Measurements from ENCODE around the gene SLC26A8. TPM values are rescaled to one million over a fixed set of nuclear protein-coding genes. Genes with fewer than 3 reads are reported as not detected.

SLC26A8 gene
- total and polyA plus RNA-seq, 2 experiments from 2014 or later: 0.89 to 2.9 TPM

DNA sequence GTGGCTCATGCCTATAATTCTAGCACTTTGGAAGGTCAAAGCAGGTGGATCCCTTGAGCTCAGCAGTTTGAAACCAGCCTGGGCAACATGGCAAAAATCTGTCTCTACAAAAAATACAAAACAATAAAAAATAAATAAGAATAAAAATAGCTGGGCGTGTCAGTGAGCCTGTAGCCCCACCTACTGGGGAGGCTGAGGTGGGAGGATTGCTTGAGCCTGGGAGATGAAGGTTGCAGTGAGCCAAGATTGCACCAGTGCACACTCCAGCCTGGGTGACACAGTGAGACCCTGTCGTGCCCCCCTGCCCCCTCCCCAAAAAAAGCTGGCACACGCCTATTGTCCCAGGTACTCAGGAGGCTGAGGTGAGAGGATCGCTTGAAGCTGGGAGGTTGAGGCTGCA is 68.5 kb downstream of the SLC26A8 start (continued):
- TF ChIP-seq, protein P1, sequence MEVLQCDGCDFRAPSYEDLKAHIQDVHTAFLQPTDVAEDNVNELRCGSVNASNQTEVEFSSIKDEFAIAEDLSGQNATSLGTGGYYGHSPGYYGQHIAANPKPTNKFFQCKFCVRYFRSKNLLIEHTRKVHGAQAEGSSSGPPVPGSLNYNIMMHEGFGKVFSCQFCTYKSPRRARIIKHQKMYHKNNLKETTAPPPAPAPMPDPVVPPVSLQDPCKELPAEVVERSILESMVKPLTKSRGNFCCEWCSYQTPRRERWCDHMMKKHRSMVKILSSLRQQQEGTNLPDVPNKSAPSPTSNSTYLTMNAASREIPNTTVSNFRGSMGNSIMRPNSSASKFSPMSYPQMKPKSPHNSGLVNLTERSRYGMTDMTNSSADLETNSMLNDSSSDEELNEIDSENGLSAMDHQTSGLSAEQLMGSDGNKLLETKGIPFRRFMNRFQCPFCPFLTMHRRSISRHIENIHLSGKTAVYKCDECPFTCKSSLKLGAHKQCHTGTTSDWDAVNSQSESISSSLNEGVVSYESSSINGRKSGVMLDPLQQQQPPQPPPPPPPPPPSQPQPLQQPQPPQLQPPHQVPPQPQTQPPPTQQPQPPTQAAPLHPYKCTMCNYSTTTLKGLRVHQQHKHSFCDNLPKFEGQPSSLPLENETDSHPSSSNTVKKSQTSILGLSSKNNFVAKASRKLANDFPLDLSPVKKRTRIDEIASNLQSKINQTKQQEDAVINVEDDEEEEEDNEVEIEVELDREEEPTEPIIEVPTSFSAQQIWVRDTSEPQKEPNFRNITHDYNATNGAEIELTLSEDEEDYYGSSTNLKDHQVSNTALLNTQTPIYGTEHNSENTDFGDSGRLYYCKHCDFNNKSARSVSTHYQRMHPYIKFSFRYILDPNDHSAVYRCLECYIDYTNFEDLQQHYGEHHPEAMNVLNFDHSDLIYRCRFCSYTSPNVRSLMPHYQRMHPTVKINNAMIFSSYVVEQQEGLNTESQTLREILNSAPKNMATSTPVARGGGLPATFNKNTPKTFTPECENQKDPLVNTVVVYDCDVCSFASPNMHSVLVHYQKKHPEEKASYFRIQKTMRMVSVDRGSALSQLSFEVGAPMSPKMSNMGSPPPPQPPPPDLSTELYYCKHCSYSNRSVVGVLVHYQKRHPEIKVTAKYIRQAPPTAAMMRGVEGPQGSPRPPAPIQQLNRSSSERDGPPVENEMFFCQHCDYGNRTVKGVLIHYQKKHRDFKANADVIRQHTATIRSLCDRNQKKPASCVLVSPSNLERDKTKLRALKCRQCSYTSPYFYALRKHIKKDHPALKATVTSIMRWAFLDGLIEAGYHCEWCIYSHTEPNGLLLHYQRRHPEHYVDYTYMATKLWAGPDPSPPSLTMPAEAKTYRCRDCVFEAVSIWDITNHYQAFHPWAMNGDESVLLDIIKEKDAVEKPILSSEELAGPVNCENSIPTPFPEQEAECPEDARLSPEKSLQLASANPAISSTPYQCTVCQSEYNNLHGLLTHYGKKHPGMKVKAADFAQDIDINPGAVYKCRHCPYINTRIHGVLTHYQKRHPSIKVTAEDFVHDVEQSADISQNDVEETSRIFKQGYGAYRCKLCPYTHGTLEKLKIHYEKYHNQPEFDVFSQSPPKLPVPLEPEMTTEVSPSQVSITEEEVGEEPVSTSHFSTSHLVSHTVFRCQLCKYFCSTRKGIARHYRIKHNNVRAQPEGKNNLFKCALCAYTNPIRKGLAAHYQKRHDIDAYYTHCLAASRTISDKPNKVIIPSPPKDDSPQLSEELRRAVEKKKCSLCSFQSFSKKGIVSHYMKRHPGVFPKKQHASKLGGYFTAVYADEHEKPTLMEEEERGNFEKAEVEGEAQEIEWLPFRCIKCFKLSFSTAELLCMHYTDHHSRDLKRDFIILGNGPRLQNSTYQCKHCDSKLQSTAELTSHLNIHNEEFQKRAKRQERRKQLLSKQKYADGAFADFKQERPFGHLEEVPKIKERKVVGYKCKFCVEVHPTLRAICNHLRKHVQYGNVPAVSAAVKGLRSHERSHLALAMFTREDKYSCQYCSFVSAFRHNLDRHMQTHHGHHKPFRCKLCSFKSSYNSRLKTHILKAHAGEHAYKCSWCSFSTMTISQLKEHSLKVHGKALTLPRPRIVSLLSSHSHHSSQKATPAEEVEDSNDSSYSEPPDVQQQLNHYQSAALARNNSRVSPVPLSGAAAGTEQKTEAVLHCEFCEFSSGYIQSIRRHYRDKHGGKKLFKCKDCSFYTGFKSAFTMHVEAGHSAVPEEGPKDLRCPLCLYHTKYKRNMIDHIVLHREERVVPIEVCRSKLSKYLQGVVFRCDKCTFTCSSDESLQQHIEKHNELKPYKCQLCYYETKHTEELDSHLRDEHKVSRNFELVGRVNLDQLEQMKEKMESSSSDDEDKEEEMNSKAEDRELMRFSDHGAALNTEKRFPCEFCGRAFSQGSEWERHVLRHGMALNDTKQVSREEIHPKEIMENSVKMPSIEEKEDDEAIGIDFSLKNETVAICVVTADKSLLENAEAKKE (CRISPR knock-in tag; IDR thresholded peaks at IDR 0.05): no peak
- TF ChIP-seq POLR2AphosphoS5 (IDR thresholded peaks at IDR 0.05; ENCODE audit: low read depth) (no peak), CREB1 (CRISPR knock-in tag; IDR thresholded peaks at IDR 0.05; ENCODE audit: low read depth) (no peak)
- TF ChIP-seq, protein P2, sequence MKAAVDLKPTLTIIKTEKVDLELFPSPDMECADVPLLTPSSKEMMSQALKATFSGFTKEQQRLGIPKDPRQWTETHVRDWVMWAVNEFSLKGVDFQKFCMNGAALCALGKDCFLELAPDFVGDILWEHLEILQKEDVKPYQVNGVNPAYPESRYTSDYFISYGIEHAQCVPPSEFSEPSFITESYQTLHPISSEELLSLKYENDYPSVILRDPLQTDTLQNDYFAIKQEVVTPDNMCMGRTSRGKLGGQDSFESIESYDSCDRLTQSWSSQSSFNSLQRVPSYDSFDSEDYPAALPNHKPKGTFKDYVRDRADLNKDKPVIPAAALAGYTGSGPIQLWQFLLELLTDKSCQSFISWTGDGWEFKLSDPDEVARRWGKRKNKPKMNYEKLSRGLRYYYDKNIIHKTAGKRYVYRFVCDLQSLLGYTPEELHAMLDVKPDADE (IDR thresholded peaks at IDR 0.05): no peak

DNA sequence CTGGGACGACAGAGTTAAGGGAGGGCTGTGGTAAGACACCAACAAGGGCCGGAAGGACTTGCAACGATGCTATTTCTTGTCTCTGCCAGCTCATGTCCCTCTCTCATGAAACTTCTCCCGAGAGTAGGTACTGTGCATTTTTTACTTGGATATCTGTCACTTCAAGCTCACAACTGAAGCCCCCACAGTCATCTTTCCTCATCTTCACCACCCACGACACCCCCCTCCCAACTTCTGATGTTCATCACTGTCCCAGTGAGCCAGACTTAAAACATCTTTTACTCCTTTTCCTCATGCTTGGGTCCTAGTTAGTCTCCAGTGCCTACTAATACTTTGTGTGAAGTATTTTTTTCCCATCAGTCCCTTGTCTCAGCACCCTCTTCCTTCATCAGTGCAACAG is 68.9 kb downstream of the SLC26A8 start:
- H3K36me3 Mint-ChIP-seq (ENCODE audit: low read depth): no peaks in the 10 kb centered on the region
- peaks cover 12% of the 10 kb centered on the region for H3K4me1 Mint-ChIP-seq
- TF ChIP-seq, protein P3, sequence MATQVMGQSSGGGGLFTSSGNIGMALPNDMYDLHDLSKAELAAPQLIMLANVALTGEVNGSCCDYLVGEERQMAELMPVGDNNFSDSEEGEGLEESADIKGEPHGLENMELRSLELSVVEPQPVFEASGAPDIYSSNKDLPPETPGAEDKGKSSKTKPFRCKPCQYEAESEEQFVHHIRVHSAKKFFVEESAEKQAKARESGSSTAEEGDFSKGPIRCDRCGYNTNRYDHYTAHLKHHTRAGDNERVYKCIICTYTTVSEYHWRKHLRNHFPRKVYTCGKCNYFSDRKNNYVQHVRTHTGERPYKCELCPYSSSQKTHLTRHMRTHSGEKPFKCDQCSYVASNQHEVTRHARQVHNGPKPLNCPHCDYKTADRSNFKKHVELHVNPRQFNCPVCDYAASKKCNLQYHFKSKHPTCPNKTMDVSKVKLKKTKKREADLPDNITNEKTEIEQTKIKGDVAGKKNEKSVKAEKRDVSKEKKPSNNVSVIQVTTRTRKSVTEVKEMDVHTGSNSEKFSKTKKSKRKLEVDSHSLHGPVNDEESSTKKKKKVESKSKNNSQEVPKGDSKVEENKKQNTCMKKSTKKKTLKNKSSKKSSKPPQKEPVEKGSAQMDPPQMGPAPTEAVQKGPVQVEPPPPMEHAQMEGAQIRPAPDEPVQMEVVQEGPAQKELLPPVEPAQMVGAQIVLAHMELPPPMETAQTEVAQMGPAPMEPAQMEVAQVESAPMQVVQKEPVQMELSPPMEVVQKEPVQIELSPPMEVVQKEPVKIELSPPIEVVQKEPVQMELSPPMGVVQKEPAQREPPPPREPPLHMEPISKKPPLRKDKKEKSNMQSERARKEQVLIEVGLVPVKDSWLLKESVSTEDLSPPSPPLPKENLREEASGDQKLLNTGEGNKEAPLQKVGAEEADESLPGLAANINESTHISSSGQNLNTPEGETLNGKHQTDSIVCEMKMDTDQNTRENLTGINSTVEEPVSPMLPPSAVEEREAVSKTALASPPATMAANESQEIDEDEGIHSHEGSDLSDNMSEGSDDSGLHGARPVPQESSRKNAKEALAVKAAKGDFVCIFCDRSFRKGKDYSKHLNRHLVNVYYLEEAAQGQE (IDR thresholded peaks at IDR 0.05; ENCODE audit: unreplicated experiment): no peak
- TF ChIP-seq ZNF331 (CRISPR knock-in tag; IDR thresholded peaks at IDR 0.05; ENCODE audit: low read depth) (no peak), NANOG (IDR thresholded peaks at IDR 0.05; ENCODE audit: borderline replicate concordance) (no peak), ZNF114 (CRISPR knock-in tag; IDR thresholded peaks at IDR 0.05) (no peak), POLR2AphosphoS5 (IDR thresholded peaks at IDR 0.05; ENCODE audit: low read depth) (no peak), EZH2 (IDR thresholded peaks at IDR 0.05; ENCODE audit: low read depth, unreplicated experiment) (no peak), CREB1 (CRISPR knock-in tag; IDR thresholded peaks at IDR 0.05; ENCODE audit: low read depth) (no peak), JUNB (IDR thresholded peaks at IDR 0.05; ENCODE audit: unreplicated experiment) (no peak)
- TF ChIP-seq, protein P2 (IDR thresholded peaks at IDR 0.05): no peak
- TF ChIP-seq, protein P4, sequence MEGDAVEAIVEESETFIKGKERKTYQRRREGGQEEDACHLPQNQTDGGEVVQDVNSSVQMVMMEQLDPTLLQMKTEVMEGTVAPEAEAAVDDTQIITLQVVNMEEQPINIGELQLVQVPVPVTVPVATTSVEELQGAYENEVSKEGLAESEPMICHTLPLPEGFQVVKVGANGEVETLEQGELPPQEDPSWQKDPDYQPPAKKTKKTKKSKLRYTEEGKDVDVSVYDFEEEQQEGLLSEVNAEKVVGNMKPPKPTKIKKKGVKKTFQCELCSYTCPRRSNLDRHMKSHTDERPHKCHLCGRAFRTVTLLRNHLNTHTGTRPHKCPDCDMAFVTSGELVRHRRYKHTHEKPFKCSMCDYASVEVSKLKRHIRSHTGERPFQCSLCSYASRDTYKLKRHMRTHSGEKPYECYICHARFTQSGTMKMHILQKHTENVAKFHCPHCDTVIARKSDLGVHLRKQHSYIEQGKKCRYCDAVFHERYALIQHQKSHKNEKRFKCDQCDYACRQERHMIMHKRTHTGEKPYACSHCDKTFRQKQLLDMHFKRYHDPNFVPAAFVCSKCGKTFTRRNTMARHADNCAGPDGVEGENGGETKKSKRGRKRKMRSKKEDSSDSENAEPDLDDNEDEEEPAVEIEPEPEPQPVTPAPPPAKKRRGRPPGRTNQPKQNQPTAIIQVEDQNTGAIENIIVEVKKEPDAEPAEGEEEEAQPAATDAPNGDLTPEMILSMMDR (conservative IDR thresholded peaks at IDR 0.05; ENCODE audit: low read depth in 2 of 2): no peak
- H3K9me3 Mint-ChIP-seq: no peaks in the 10 kb centered on the region
- no peaks in the 10 kb centered on the region for H3K27me3 Mint-ChIP-seq (ENCODE audit: insufficient read depth, low read depth, poor library complexity)
- no peak overlapping the region for H3K4me3 ChIP-seq
- no peak overlapping the region for H2AFZ ChIP-seq
- DNase-seq (ENCODE audit: low spot score) (no peak), ATAC-seq (no peak)
- no peaks in the 10 kb centered on the region for H3K79me2 ChIP-seq (replicated peaks; ENCODE audit: insufficient read depth)
- no peaks in the 10 kb centered on the region for H4K20me1 ChIP-seq (replicated peaks; ENCODE audit: insufficient read depth)
- no peaks in the 10 kb centered on the region for H3K27me3 ChIP-seq (ENCODE audit: insufficient read depth)
- no peak overlapping the region for H3K4me2 ChIP-seq
- H3K9me2 ChIP-seq (ENCODE audit: insufficient read depth): no peaks in the 10 kb centered on the region
- peaks cover 6% of the 10 kb centered on the region; the same call in 1 of the 2 replicates for H3K4me1 ChIP-seq (ENCODE audit: insufficient read depth)
- H3K27ac Mint-ChIP-seq: no peak overlapping the region; the same call in 1 of the 2 replicates
- no peak overlapping the region for H3K4me3 Mint-ChIP-seq
- H3K36me3 ChIP-seq (ENCODE audit: insufficient read depth): no peaks in the 10 kb centered on the region
- no peak overlapping the region for H3K27ac ChIP-seq (ENCODE audit: low read depth)
- H3F3A ChIP-seq (replicated peaks; ENCODE audit: low read depth): no peaks in the 10 kb centered on the region

All from GM23338 (cell line).